Astrocyte (in vitro differentiated cells and primary cell): ENCODE results near the gene LIN37.

ENCODE experiments used
- CTCF ChIP-seq: IDR thresholded peaks from 2 replicates; pipeline ENCODE4 v1.5.1; 2011; ENCODE audit warnings: low read depth, mild to moderate bottlenecking, inconsistent platforms, low read length, moderate library complexity; ENCODE audit not compliant: insufficient read depth
- EZH2 ChIP-seq: IDR thresholded peaks from 2 replicates; pipeline ENCODE4 v1.6.1; 2012; ENCODE audit warnings: mild to moderate bottlenecking, low read length, inconsistent platforms; ENCODE audit not compliant: insufficient read depth

GRCh38 chr19:35729763-35730162 lies 18.6 kb upstream of the LIN37 start:
- TF ChIP-seq CTCF (no peak), EZH2 (no peak)
